Epithelial cell of proximal tubule (primary cell): Measurements from ENCODE around the gene KRT76. TPM values are rescaled to one million over a fixed set of nuclear protein-coding genes. Genes with fewer than 3 reads are reported as not detected.

ENCODE experiments used
- DNase-seq: peaks from one replicate; pipeline ENCODE4 v3.0.0-alpha.2; 2011; ENCODE audit warnings: low read depth
- H3K4me3 ChIP-seq: 2 replicates; pipeline ENCODE4 v1.5.1; 2011; ENCODE audit warnings: low read depth, mild to moderate bottlenecking, low read length
- CTCF ChIP-seq: conservative IDR thresholded peaks from 2 replicates; pipeline ENCODE4 v1.5.1; 2012; ENCODE audit warnings: low read depth, mild to moderate bottlenecking, low read length
- total RNA-seq: library from RNA; depleted of rRNA; stranded (reverse); fragments of >200 nt; gene quantifications from 2 replicates; pipeline ENCODE4 v1.2.3, GENCODE V29; 2015

Gene KRT76
- total RNA-seq, 1 donor from 2014 or later: not detected

DNA sequence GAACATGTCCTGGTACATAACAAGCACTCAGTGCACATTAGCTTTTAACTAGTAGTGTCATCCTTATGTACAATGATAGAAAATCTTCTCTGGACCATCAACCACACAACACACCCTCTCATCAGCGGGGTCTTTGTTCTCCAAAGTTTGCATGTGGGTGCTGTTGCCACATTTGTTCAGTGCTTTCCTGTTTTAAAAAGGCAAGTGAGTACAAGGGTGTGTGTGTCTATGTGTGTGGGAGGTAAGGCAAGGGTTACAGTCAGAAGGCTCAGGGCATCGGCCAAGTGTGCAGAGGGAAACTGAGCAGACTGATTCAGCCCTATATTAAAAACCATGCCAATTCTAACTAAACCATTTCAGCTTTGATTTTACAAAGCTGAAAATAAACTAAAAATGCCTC, 17.9 kb downstream of the KRT76 start:
- DNase-seq: no peak
- TF ChIP-seq CTCF: no peak
- no peak overlapping the region for H3K4me3 ChIP-seq

- H3K4me3 ChIP-seq: no peak overlapping the region
- no peak for TF ChIP-seq CTCF
- DNase-seq: no peak
Measured at GRCh38 chr12:52757449-52758176, 19.5 kb downstream of the KRT76 start.

- H3K4me3 ChIP-seq: no peak overlapping the region
- no peak for DNase-seq
- TF ChIP-seq CTCF: no peak
Measured at GRCh38 chr12:52756281-52756960, 20.7 kb downstream of the KRT76 start.

- DNase-seq: no peak
- TF ChIP-seq CTCF: no peak
- H3K4me3 ChIP-seq: no peak overlapping the region
Measured at GRCh38 chr12:52755533-52755932, 21.6 kb downstream of the KRT76 start.

DNA sequence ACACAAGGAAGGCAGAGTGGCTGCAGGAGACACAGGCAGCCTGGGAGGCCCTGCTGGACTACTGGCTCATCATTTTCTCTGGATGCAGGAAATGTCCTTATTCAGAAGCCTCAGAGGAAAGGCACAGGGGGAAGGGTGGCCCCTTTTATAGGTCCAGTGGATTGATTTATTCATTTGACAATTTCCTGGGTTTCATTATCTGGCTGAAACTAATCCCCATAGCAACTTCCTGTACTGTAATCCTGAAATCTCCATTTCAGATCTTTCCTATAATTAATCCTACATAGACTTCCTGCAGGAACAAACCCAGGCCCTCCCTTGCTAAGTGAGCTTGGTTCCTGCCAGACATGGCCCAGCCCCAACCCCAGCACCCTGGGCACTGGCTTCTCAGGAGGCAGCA, 23.0 kb downstream of the KRT76 start:
- H3K4me3 ChIP-seq: no peak overlapping the region
- DNase-seq: no peak
- TF ChIP-seq CTCF: no peak

DNA sequence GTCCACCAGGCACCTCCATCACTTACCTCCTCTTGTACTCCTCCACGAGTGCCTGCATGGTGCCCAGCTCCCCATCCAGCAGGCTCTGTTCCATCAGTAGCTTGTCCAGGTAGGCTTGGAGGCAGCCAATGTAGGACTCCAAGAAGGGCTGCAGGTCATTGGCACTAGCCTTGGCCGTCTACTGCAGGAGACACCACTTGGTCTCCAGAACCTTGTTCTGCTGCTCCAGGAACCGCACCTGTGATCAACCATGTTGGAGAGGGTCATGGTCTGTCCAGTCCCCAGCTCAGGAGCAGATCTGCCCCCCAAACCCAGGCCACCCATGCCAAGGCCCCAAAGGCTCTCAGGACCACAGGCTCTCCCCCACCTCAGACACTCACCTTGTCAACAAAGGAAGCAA, 23.9 kb downstream of the KRT76 start:
- no peak for TF ChIP-seq CTCF
- no peak overlapping the region for H3K4me3 ChIP-seq
- DNase-seq: no peak

- no peak for DNase-seq
- no peak for TF ChIP-seq CTCF
- no peak overlapping the region for H3K4me3 ChIP-seq
Measured at GRCh38 chr12:52752516-52752915, 24.6 kb downstream of the KRT76 start.
